ENCODE measurements around the gene LRRN1. TPM values are rescaled to one million over a fixed set of nuclear protein-coding genes. Genes with fewer than 3 reads are reported as not detected.
A peak's percentile ranks its signal among the peaks of the same experiment; 100 is the strongest.

The LRRN1 gene
- total RNA-seq, 1 donor from 2014 or later, result 63.8 TPM

GRCh38 chr3:3847994-3848922, 49.0 kb downstream of the LRRN1 start:
- Mint-ChIP-seq H3K4me3 (no peak overlapping the region), H3K4me1 (peaks cover 2% of the 10 kb centered on the region), H3K9me3 (peaks cover 7% of the 10 kb centered on the region), H3K27me3 (ENCODE audit: low read depth) (no peaks in the 10 kb centered on the region), H3K36me3 (peaks cover 25% of the 10 kb centered on the region), H3K27ac (no peak overlapping the region)
- DNase-seq (ENCODE audit: low spot score in 2 of 2, unreplicated experiment in 2 of 2), result no peak
- no peak for TF ChIP-seq CTCF (IDR thresholded peaks at IDR 0.05; ENCODE audit: unreplicated experiment)

- peaks cover 25% of the 10 kb centered on the region for H3K36me3 Mint-ChIP-seq
- DNase-seq (ENCODE audit: low spot score in 2 of 2, unreplicated experiment in 2 of 2), result no peak
- no peaks in the 10 kb centered on the region for H3K27me3 Mint-ChIP-seq (ENCODE audit: low read depth)
- no peak for TF ChIP-seq CTCF (IDR thresholded peaks at IDR 0.05; ENCODE audit: unreplicated experiment)
- H3K27ac Mint-ChIP-seq, result no peak overlapping the region
- H3K4me3 Mint-ChIP-seq, result no peak overlapping the region
- H3K9me3 Mint-ChIP-seq, result peaks cover 7% of the 10 kb centered on the region
- H3K4me1 Mint-ChIP-seq, result peaks cover 8% of the 10 kb centered on the region
Measured at GRCh38 chr3:3848923-3849275, 49.7 kb downstream of the LRRN1 start.

GRCh38 chr3:3851621-3852323, 52.5 kb downstream of the LRRN1 start:
- H3K4me3 Mint-ChIP-seq, result no peak overlapping the region
- peaks cover 20% of the 10 kb centered on the region for H3K4me1 Mint-ChIP-seq
- DNase-seq (ENCODE audit: low spot score in 2 of 2, unreplicated experiment in 2 of 2), result no peak
- H3K27ac Mint-ChIP-seq, result no peak overlapping the region
- no peaks in the 10 kb centered on the region for H3K27me3 Mint-ChIP-seq (ENCODE audit: low read depth)
- H3K9me3 Mint-ChIP-seq, result no peaks in the 10 kb centered on the region
- no peaks in the 10 kb centered on the region for H3K36me3 Mint-ChIP-seq
- TF ChIP-seq CTCF (IDR thresholded peaks at IDR 0.05; ENCODE audit: unreplicated experiment), result no peak

- no peak for TF ChIP-seq CTCF (IDR thresholded peaks at IDR 0.05; ENCODE audit: unreplicated experiment)
- Mint-ChIP-seq H3K9me3 (no peaks in the 10 kb centered on the region), H3K27me3 (ENCODE audit: low read depth) (no peaks in the 10 kb centered on the region), H3K36me3 (no peaks in the 10 kb centered on the region), H3K27ac (no peak overlapping the region), H3K4me3 (no peak overlapping the region), H3K4me1 (peaks cover 20% of the 10 kb centered on the region)
- no peak for DNase-seq (ENCODE audit: low spot score in 2 of 2, unreplicated experiment in 2 of 2)
Measured at GRCh38 chr3:3853544-3853943, 54.3 kb downstream of the LRRN1 start.

GRCh38 chr3:3855056-3855455, 55.8 kb downstream of the LRRN1 start:
- no peaks in the 10 kb centered on the region for H3K27me3 Mint-ChIP-seq (ENCODE audit: low read depth)
- no peaks in the 10 kb centered on the region for H3K36me3 Mint-ChIP-seq
- no peak for TF ChIP-seq CTCF (IDR thresholded peaks at IDR 0.05; ENCODE audit: unreplicated experiment)
- H3K27ac Mint-ChIP-seq, result peak overlapping the region; percentile 15
- no peak for DNase-seq (ENCODE audit: low spot score in 2 of 2, unreplicated experiment in 2 of 2)
- no peaks in the 10 kb centered on the region for H3K9me3 Mint-ChIP-seq
- peaks cover 20% of the 10 kb centered on the region for H3K4me1 Mint-ChIP-seq
- H3K4me3 Mint-ChIP-seq, result no peak overlapping the region
